Inferior parietal cortex (tissue), 1 donor: Measurements from ENCODE around the gene LALBA.
"Not testable (repeated sequence)": the region's sequence is repeated elsewhere in the genome, so short reads cannot be mapped to it uniquely, and the experiment has no call there.

ENCODE experiments used
- DNase-seq: peaks from one replicate; pipeline ENCODE4 v3.0.0-alpha.2; 2016; ENCODE audit errors: extremely low spot score

Gene LALBA

GRCh38 chr12:48527891-48528670, 41.8 kb downstream of the LALBA start:
- DNase-seq, result no peak

- DNase-seq, result no peak
Measured at GRCh38 chr12:48525332-48525731, 44.5 kb downstream of the LALBA start, which contains the start of gene OR8S1. OR8S1 (plus strand) TSS chr12:48525632; CDS start chr12:48525632, 0 bp downstream.

GRCh38 chr12:48520381-48520780, 49.5 kb downstream of the LALBA start:
- not testable (repeated sequence) for DNase-seq
